ENCODE measurements around the gene PLA2G10.
"Not testable (repeated sequence)": the region's sequence is repeated elsewhere in the genome, so short reads cannot be mapped to it uniquely, and the experiment has no call there.

PLA2G10 gene, protein sequence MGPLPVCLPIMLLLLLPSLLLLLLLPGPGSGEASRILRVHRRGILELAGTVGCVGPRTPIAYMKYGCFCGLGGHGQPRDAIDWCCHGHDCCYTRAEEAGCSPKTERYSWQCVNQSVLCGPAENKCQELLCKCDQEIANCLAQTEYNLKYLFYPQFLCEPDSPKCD

DNA sequence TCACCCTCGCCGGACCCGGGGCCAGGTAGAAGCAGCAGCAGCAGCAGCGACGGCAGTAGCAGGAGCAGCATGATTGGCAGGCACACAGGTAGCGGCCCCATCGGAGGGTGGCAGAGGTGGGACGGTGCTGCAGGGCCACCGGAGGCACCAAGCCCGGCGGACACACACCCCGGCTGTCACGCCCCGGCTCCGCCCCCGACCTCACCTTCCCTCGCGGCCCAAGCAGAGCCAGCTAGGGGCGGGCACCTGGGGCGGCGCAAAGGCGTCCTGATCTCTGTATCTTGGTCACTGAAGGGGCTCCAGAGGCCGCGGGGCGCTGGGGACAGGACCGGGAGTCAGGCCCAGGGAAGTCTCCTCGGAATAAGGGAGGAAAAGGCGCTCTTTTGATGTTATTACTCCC lies at the start of gene PLA2G10:
PLA2G10 (minus strand) TSS at position 180 of the 400 bp plus-strand sequence; CDS start at position 101, 79 bp downstream.
- DNase-seq (ENCODE audit: low read depth in 1 of 2, low spot score in 1 of 2): not testable (repeated sequence)

DNA sequence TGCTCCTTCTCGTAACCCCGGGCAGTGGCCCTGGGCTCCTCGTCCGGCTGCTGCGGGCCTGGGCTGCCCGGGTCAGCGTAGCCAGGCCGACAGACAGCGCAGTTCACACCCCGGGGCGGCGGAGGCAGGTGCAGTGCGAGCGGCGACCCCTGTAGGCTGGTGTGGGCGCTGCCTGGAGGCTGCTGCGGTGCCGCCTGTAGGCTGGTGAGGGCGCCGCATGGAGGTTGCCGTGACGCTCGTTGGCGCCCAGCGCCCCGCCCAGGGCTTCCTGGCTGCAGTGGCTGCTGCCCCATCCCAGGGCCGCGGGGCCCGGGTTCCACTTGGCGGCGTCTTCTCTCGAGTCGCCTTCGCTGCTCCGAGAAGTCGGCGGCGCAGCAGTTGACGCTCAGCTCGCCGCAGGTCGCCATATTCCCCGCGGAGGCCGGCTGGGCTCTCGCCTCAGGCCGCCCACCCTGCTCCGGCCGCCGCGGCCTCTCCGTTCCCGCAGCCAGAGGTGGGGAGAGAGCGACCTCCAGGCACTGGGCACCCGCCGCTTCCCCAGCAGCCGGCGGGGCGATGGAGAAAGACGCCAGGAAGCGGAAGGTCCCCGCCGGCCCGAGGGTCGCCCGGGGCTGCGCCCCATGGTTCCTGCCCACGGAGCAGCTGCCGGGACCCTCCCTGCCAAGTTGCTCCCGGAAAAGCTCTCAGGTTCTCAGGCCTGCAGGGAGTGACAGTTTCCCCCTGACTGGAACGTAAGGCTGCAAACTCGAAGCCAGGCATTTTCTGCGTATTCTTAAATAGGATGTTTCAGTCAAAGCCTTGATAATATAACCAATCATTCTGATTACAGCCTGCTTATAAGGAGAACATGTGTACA lies 48.4 kb upstream of the PLA2G10 start, which contains the start of gene NPIPA2:
NPIPA2 (plus strand) TSS at position 261 of the 856 bp plus-strand sequence. CDS start 5,533 bp downstream, outside the sequence.
- DNase-seq (ENCODE audit: low read depth in 1 of 2, low spot score in 1 of 2): not testable (repeated sequence)

DNA sequence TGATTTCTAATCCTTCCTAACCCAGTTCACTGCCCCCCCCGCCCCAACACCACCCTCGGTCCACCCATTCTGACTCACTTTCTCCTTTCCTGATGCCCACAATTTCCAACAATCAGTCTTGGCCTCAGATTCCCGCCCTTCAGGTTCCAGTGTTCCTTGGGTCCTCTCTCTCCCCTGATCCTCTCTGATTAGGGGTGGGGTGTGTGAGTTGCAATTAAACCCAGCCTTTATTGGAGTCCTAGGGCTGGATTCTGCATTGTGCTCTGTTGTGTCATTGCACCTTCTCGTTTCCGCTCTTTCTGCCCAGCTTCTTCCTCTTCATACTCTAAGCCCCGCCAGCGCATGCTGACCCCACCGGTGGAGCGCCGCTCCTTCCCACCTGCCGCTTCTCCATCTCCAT lies 47.7 kb upstream of the PLA2G10 start:
- not testable (repeated sequence) for DNase-seq (ENCODE audit: low read depth in 1 of 2, low spot score in 1 of 2)

DNA sequence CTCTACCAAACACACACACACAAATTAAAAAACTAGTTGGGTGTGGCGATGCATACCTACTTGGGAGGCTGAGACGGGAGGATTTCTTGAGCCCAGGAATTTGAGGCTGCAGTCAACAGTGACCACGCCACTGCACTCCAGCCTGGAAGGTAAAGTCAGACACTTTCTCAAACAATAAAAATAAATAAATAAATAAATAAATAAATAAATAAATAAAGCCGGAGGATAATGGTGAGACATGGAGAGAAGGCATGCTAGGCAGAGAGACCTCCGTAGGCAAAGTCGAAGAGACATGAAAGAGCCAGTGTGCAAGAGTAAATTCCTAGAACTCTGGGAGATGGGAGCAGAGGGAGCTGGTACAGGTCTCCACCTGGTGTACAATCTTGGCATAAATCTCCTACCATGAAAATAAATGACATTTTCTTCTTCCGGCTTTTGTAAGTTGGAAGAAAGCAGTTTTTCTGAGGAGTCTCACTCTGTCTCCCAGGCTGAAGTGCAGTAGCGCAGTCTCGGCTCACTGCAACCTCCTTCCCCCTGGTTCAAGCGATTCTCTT lies 46.8 kb upstream of the PLA2G10 start:
- not testable (repeated sequence) for DNase-seq (ENCODE audit: low read depth in 1 of 2, low spot score in 1 of 2)

DNA sequence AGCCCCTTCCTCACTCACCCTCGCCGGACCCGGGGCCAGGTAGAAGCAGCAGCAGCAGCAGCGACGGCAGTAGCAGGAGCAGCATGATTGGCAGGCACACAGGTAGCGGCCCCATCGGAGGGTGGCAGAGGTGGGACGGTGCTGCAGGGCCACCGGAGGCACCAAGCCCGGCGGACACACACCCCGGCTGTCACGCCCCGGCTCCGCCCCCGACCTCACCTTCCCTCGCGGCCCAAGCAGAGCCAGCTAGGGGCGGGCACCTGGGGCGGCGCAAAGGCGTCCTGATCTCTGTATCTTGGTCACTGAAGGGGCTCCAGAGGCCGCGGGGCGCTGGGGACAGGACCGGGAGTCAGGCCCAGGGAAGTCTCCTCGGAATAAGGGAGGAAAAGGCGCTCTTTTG lies 39.1 kb upstream of the PLA2G10 start:
- not testable (repeated sequence) for DNase-seq (ENCODE audit: low read depth in 1 of 2, low spot score in 1 of 2)

DNA sequence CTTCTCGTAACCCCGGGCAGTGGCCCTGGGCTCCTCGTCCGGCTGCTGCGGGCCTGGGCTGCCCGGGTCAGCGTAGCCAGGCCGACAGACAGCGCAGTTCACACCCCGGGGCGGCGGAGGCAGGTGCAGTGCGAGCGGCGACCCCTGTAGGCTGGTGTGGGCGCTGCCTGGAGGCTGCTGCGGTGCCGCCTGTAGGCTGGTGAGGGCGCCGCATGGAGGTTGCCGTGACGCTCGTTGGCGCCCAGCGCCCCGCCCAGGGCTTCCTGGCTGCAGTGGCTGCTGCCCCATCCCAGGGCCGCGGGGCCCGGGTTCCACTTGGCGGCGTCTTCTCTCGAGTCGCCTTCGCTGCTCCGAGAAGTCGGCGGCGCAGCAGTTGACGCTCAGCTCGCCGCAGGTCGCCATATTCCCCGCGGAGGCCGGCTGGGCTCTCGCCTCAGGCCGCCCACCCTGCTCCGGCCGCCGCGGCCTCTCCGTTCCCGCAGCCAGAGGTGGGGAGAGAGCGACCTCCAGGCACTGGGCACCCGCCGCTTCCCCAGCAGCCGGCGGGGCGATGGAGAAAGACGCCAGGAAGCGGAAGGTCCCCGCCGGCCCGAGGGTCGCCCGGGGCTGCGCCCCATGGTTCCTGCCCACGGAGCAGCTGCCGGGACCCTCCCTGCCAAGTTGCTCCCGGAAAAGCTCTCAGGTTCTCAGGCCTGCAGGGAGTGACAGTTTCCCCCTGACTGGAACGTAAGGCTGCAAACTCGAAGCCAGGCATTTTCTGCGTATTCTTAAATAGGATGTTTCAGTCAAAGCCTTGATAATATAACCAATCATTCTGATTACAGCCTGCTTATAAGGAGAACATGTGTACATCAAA lies 9.3 kb upstream of the PLA2G10 start, which contains the start of gene NPIPA3:
NPIPA3 (plus strand) TSS at position 256 of the 856 bp plus-strand sequence. CDS start 5,533 bp downstream, outside the sequence.
- DNase-seq (ENCODE audit: low read depth in 1 of 2, low spot score in 1 of 2): not testable (repeated sequence)

DNA sequence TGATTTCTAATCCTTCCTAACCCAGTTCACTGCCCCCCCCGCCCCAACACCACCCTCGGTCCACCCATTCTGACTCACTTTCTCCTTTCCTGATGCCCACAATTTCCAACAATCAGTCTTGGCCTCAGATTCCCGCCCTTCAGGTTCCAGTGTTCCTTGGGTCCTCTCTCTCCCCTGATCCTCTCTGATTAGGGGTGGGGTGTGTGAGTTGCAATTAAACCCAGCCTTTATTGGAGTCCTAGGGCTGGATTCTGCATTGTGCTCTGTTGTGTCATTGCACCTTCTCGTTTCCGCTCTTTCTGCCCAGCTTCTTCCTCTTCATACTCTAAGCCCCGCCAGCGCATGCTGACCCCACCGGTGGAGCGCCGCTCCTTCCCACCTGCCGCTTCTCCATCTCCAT lies 8.6 kb upstream of the PLA2G10 start:
- DNase-seq (ENCODE audit: low read depth in 1 of 2, low spot score in 1 of 2): not testable (repeated sequence)

DNA sequence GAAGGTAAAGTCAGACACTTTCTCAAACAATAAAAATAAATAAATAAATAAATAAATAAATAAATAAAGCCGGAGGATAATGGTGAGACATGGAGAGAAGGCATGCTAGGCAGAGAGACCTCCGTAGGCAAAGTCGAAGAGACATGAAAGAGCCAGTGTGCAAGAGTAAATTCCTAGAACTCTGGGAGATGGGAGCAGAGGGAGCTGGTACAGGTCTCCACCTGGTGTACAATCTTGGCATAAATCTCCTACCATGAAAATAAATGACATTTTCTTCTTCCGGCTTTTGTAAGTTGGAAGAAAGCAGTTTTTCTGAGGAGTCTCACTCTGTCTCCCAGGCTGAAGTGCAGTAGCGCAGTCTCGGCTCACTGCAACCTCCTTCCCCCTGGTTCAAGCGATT lies 7.8 kb upstream of the PLA2G10 start:
- not testable (repeated sequence) for DNase-seq (ENCODE audit: low read depth in 1 of 2, low spot score in 1 of 2)

DNA sequence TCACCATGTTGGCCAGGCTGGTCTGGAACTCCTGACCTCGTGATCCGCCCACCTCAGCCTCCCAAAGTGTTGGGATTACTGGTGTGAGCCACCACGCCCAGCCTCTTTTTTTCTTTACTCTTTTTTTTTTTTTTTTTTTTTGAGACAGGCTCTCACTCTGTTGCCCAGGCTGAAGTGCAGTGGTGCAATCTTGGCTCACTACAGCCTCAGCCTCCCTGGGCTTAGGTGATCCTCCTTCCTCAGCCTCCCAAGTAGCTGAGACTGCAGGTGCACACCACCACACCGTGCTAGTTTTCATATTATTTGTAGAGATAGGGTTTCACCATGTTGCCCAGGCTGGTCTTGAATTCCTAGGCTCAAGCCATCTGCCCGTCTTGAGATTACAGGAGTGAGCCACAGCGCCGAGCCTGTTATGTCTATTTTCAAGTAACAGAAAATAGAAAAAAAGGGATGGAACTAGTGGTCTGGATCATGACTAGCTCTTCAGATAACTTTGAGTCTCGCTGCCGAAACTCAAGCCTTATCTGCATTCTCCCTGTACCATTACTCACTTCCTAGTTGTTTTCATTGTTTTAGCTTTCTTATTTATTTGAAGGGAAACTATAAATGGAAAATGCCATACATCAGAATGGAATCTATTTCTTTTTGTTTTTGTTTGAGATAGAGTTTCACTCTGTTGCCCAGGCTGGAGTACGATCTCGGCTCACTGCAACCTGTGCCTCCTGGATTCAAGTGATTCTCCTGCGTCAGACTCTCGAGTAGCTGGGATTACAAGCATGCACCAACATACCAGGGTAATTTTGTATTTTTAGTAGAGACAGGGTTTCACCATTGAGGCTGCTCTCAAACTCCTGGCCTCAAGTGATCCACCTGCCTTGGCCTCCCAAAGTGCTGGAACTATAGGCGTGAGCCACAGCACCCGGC lies 8.0 kb downstream of the PLA2G10 start:
- DNase-seq (ENCODE audit: low read depth in 1 of 2, low spot score in 1 of 2): not testable (repeated sequence)

DNA sequence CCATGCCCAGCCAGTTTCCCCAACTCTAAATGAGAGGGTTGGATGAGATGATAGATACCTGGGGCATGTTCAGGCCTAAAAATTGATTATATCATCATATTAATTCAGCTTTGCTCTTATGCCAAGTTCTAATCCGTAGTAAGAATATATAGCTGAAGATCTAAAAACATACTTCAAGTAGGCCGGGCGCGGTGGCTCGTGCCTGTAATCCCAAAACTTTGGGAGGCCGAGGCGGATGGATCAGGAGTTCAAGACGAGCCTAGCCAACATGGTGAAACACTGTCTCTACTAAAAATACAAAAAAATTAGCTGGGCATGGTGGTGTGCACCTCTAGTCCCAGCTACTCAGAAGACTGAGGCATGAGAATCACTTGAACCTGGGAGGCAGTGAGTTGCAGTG lies 12.0 kb downstream of the PLA2G10 start:
- no peak for DNase-seq (ENCODE audit: low read depth in 1 of 2, low spot score in 1 of 2)

DNA sequence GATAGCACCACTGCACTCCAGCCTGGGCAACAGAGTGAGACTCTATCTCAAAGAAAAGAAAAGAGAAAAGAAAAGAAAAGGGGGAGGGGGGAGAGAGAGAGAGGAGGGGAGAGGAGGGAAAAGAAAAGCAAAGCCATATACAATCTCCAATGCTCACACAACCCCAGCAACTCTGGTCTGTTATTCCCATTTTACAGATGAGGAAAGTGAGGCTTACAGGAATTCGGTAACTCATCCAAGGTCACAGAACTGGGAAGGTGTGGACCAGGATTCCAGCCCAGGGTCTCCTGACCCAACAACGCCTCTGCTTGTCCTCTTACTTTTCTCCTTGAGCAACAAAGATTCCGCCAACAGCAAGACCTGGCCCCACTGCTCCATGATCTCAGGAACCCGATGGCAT lies 13.0 kb downstream of the PLA2G10 start:
- no peak for DNase-seq (ENCODE audit: low read depth in 1 of 2, low spot score in 1 of 2)

DNA sequence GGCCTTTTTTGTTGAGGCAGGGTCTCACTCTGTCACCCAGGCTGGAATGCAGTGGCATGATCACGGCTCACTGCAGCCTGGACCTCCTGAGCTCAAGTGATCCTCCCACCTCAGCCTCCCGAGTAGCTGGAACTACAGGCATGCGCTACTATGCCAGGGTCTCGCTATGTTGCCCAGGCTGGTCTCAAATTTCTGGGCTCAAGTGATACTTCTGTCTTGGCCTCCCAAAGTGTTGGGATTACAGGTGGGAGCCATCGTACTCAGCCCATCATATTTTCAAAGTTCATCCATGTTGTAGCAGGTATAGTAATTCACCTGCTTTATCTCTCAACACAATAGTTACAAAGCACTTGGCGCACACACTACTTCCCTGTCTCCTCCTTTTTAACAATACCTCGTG lies 13.7 kb downstream of the PLA2G10 start:
- DNase-seq (ENCODE audit: low read depth in 1 of 2, low spot score in 1 of 2): not testable (repeated sequence)

DNA sequence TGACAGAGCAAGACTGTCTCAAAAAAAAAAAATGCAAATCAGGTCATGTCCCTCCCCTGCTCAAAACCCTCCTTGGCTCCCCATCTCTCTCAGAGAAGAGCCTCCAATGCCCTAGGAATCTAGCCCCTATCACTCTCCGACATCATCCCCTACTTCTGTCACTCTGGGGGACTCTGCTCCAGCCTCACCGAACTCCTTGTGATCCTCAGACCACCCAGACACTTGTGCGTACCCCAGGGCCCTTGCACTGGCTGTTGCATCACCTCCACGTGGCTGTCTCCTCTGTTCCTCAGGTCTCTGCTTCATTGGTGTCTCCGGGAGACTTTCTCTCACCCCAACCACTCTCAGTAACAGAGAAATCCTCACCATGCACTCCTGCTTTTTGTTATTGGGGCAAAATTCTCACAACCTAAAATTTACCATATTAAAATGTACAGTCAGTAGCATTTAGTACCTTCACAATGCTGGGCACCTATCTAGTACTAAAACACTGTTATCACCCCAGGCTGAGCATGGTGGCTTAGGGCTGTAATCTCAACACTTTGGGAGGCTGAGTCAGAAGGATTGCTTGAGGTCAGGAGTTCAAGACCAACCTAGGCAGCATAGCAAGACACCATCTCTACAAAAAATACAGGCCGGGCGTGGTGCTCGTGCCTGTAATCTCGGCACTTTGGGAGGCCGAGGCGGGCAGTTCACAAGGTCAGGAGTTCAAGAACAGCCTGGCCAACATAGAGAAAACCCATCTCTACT lies 15.2 kb downstream of the PLA2G10 start:
- no peak for DNase-seq (ENCODE audit: low read depth in 1 of 2, low spot score in 1 of 2)

DNA sequence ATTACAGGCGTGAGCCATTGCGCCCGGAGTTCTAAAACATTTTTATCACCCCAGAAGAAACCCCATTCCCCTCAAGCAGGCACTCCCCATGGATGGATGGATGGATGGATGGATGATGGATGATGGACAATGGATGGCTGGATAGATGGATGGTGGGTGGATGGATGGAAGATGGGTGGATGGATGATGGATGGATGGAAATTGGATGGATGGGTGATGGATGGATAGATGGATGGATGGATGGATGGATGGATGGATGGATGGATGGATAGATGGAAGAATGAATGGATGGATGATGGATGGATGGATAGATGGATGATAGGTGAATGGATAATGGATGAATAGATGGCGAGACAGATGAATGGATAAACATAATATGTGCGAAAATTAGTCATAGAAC lies 16.5 kb downstream of the PLA2G10 start:
- no peak for DNase-seq (ENCODE audit: low read depth in 1 of 2, low spot score in 1 of 2)

DNA sequence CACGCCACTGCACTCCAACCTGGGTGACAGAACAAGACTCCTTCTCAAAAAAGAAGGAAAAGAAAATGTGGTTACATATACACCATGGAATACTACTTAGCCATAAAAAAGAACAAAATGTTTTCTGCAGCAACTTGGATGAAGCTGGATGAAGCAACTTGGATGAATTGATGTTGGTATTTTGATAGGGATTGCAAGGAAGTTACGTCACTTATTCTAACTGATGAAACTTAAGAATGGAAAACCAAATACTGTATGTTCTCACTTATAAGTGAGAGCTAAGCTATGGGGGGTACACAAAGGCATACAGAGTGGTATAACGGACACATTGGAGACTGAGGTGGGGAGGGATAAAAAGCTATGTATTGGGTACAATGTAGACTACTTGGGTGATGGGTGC lies 17.5 kb downstream of the PLA2G10 start:
- no peak for DNase-seq (ENCODE audit: low read depth in 1 of 2, low spot score in 1 of 2)

DNA sequence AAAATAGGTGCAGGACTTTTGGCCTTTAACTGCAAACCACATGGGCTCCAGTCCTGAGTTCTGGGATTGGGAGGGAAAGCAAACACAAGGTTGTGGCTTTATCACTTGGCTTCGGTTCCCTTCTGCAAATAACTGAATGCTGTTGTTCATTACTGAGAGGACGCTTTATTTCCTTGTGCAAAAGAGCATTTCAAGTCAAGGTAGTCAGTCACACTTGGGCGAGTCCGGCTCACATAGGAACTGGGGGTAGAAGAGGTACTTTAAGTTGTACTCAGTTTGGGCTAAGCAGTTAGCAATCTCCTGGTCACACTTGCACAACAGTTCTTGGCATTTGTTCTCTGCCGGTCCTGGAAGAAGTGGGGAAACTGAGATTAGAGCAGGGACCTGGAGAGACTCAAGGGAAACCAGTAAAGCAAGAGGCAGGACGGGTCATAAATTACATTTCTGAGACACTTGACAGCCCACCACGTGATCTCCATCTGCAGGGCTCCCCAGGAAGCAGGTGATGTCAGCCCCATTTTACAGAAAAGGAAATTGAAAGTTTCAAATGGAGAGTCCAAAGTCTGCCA lies 21.6 kb downstream of the PLA2G10 start:
- no peak for DNase-seq (ENCODE audit: low read depth in 1 of 2, low spot score in 1 of 2)

DNA sequence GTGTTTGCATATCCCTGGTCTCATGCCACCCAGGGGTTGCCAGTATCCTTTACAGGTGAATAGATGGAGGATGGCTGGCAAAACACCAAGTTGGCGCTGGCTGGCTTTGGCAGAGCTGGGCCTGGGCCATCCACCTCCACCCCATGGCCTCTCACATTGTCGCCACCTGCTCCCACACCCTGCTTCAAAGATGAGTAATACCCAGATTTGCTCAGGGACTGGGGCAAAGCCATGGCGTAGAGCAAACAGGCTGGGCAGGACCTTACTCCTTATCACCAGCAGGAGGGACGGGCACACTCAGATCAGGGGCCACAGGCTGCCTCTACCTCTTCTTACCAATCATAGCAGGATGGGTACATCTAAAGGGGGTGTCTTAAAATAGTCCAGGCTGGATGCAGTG lies 24.3 kb downstream of the PLA2G10 start:
- DNase-seq (ENCODE audit: low read depth in 1 of 2, low spot score in 1 of 2): no peak

DNA sequence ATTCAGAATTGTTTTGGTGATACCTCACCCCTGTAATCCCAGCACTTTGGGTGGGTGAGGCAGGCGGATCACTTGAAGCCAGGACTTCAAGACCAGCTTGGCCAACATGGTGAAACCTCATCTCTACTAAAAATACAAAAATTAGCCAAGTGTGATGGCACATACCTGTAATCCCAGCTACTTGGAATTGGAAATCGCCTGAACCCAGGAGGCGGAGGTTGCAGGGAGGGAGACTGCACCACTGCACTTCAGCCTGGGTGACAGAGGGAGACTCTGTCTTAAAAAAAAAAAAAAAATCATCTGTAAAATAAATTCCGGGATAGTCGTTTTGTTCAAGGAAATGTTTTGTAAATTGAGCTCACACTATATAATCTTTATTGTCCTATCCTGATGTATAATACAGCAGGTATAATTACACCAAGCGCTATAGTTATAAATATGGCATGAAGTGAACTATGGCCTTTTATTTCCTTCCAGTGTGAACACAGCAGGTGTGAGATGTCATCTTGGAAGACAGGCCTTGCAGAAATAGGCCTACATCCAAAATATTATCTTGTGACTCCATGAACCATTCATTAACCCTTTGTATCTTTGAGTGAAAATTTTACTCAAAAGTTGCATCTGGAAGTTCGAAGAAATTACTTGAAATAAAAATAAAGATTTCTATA lies 25.4 kb downstream of the PLA2G10 start:
- no peak for DNase-seq (ENCODE audit: low read depth in 1 of 2, low spot score in 1 of 2)

All from stimulated activated CD4-positive, alpha-beta T cell treated with anti-CD3 and anti-CD28 coated beads, Interleukin-15, amount 100 ng/mL, for 1 hour (primary cell).